ENCODE data around the gene HELB. TPM values are rescaled to one million over a fixed set of nuclear protein-coding genes. Genes with fewer than 3 reads are reported as not detected.

Gene HELB
- total and polyA plus RNA-seq, 10 of the 15 experiments (the other 5 are each of a cell fraction or from before 2014, with no cell fraction given), result 0.58 to 10.0 (median 4.4) TPM

DNA sequence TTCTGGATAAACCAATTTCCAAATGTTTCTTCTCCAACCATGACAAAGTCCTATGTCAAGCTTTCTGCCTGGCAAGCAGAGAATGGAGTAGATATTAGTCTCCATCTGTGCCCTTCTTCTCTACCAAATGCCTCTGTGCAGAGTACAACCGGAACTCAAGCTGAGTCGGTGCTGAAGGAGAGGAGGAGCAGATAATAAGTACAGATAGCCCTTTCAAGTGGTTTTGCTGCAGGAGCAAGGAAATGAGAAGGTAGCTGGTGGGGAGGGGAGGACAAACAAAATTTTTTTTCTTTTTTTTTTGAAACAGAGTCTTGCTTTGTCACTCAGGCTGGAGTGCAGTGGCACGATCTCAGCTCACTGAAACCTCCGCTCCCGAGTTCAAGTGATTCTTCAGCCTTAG lies 14.2 kb upstream of the HELB start:
- no peak for FAIRE-seq

More for the DNA sequence above, 14.2 kb upstream of the HELB start:
- Histone ChIP-seq H3K27ac (ENCODE audit: control insufficient read depth, insufficient read depth) (no peak overlapping the region), H2AFZ (ENCODE audit: control insufficient read depth, low read depth, low read length) (no peak overlapping the region), H3K36me3 (ENCODE audit: control insufficient read depth in 2 of 2, insufficient read depth in 2 of 2, low read length in 1 of 2) (no peaks in the 10 kb centered on the region), H3K9ac (ENCODE audit: control insufficient read depth, insufficient read depth, low read length) (no peak overlapping the region), H3K4me2 (ENCODE audit: control insufficient read depth, insufficient read depth) (no peak overlapping the region), H4K20me1 (ENCODE audit: control insufficient read depth, insufficient read depth) (no peaks in the 10 kb centered on the region), H3K79me2 (ENCODE audit: control insufficient read depth, insufficient read depth, low read length) (no peaks in the 10 kb centered on the region), H3K4me1 (ENCODE audit: control insufficient read depth, insufficient read depth, low read length) (no peaks in the 10 kb centered on the region), H3K27me3 (replicated peaks in 1 of 2; ENCODE audit: control insufficient read depth in 2 of 2, insufficient read depth in 2 of 2, low read length in 1 of 2) (no peaks in the 10 kb centered on the region; a peak in 1 of 4 replicates), H3K9me3 (replicated peaks; ENCODE audit: control insufficient read depth, insufficient read depth, low read length) (no peaks in the 10 kb centered on the region; the same call in 2 of the 3 replicates), H3K4me3 (no peak overlapping the region)
- 83% methylated on average over 5 of the region's 5 CpGs for WGBS (ENCODE audit: insufficient coverage, insufficient replicate concordance, low lambda C conversion rate, missing lambda C conversion rate)
- ChIA-PET POLR2A (no interaction called here), RAD21 (ENCODE audit: unreplicated experiment) (no interaction called here), SMC1A (ENCODE audit: uncharacterized antibody, unreplicated experiment) (no interaction called here), CTCF (no interaction called here)
- no peak for DNase-seq (ENCODE audit: low read depth, low spot score)
- TF ChIP-seq, protein P1, sequence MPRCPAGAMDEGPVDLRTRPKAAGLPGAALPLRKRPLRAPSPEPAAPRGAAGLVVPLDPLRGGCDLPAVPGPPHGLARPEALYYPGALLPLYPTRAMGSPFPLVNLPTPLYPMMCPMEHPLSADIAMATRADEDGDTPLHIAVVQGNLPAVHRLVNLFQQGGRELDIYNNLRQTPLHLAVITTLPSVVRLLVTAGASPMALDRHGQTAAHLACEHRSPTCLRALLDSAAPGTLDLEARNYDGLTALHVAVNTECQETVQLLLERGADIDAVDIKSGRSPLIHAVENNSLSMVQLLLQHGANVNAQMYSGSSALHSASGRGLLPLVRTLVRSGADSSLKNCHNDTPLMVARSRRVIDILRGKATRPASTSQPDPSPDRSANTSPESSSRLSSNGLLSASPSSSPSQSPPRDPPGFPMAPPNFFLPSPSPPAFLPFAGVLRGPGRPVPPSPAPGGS (IDR thresholded peaks at IDR 0.05; ENCODE audit: borderline replicate concordance, insufficient read depth, low read depth, low read length, poor library complexity, severe bottlenecking), result no peak
- no peak for TF ChIP-seq CBX5 (IDR thresholded peaks at IDR 0.05; ENCODE audit: low read depth)
- TF ChIP-seq, protein P2, sequence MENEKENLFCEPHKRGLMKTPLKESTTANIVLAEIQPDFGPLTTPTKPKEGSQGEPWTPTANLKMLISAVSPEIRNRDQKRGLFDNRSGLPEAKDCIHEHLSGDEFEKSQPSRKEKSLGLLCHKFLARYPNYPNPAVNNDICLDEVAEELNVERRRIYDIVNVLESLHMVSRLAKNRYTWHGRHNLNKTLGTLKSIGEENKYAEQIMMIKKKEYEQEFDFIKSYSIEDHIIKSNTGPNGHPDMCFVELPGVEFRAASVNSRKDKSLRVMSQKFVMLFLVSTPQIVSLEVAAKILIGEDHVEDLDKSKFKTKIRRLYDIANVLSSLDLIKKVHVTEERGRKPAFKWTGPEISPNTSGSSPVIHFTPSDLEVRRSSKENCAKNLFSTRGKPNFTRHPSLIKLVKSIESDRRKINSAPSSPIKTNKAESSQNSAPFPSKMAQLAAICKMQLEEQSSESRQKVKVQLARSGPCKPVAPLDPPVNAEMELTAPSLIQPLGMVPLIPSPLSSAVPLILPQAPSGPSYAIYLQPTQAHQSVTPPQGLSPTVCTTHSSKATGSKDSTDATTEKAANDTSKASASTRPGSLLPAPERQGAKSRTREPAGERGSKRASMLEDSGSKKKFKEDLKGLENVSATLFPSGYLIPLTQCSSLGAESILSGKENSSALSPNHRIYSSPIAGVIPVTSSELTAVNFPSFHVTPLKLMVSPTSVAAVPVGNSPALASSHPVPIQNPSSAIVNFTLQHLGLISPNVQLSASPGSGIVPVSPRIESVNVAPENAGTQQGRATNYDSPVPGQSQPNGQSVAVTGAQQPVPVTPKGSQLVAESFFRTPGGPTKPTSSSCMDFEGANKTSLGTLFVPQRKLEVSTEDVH (IDR thresholded peaks at IDR 0.05; ENCODE audit: low read depth, partially characterized antibody), result no peak
- no peak for TF ChIP-seq SUPT20H (IDR thresholded peaks at IDR 0.05; ENCODE audit: borderline replicate concordance, control insufficient read depth, low read depth, low read length)
- no peak for TF ChIP-seq MEF2A (IDR thresholded peaks at IDR 0.05; ENCODE audit: insufficient read depth, low read depth, low read length)
- TF ChIP-seq, protein P3, sequence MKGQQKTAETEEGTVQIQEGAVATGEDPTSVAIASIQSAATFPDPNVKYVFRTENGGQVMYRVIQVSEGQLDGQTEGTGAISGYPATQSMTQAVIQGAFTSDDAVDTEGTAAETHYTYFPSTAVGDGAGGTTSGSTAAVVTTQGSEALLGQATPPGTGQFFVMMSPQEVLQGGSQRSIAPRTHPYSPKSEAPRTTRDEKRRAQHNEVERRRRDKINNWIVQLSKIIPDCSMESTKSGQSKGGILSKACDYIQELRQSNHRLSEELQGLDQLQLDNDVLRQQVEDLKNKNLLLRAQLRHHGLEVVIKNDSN (IDR thresholded peaks at IDR 0.05; ENCODE audit: borderline replicate concordance, extremely low read length, insufficient read depth, low read depth, low read length), result no peak
- TF ChIP-seq RAD21 (IDR thresholded peaks at IDR 0.05; ENCODE audit: insufficient read depth, low read depth, low read length), result no peak
- intact Hi-C loops (cut with micrococcal nuclease; ENCODE audit: unreplicated experiment), result no loop called here
- ATAC-seq, result no peak
- no TSS peak for BruUV-seq (replicated peaks)
- in situ Hi-C loops (cut with MboI), result no loop called here
